SK-MEL-5 (cell line): ENCODE measurements around the gene CR1L. TPM values are rescaled to one million over a fixed set of nuclear protein-coding genes. Genes with fewer than 3 reads are reported as not detected.
"Not testable (repeated sequence)": the region's sequence is repeated elsewhere in the genome, so short reads cannot be mapped to it uniquely, and the experiment has no call there.

Source experiments
- DNase-seq: peaks from one replicate; pipeline ENCODE4 v3.0.0-alpha.2; 2016; ENCODE audit warnings: low read depth, low spot score
- in situ Hi-C: cut with HindIII; loops from 2 replicates; pipeline ENCODE4 v1.10.0; 2016; ENCODE audit warnings: low sequenced_read_pairs, high pct_unique_total_duplicates, low pct_unique_long_range_greater_than_20kb
- total RNA-seq: library from RNA; depleted of rRNA; stranded (reverse); fragments of >200 nt; shearing (Covaris generic); gene quantifications from 2 replicates; pipeline ENCODE4 v1.2.3, GENCODE V29; 2014

Gene CR1L
- total RNA-seq, 1 experiment from 2014 or later, result not detected

GRCh38 chr1:207638487-207639145 is 6.3 kb upstream of the CR1L start:
- in situ Hi-C loops, DNase-seq: not testable (repeated sequence)

- DNase-seq, in situ Hi-C loops: not testable (repeated sequence)
Observed at GRCh38 chr1:207639362-207639761, 5.6 kb upstream of the CR1L start.

- in situ Hi-C loops, result no loop called here
- no peak for DNase-seq
Observed at GRCh38 chr1:207644166-207644851, 624 bp upstream of the CR1L start.

- in situ Hi-C loops, result no loop called here
- DNase-seq, result no peak
Observed at GRCh38 chr1:207645635-207646081, 725 bp downstream of the CR1L start.

GRCh38 chr1:207646171-207646570 is 1.2 kb downstream of the CR1L start:
- DNase-seq, result no peak
- in situ Hi-C loops, result no loop called here

- in situ Hi-C loops, result no loop called here
- DNase-seq, result no peak
Observed at GRCh38 chr1:207646944-207647579, 2.1 kb downstream of the CR1L start.

- in situ Hi-C loops, result no loop called here
- DNase-seq, result no peak
Observed at GRCh38 chr1:207647671-207648333, 2.9 kb downstream of the CR1L start.

GRCh38 chr1:207648334-207649209 is 3.6 kb downstream of the CR1L start:
- no peak for DNase-seq
- in situ Hi-C loops, result no loop called here

- DNase-seq, result no peak
- in situ Hi-C loops, result no loop called here
Observed at GRCh38 chr1:207649210-207649753, 4.3 kb downstream of the CR1L start.

GRCh38 chr1:207649865-207650580 is 5.1 kb downstream of the CR1L start:
- no peak for DNase-seq

GRCh38 chr1:207651583-207651982 is 6.7 kb downstream of the CR1L start:
- no peak for DNase-seq
- in situ Hi-C loops, result no loop called here

More at GRCh38 chr1:207649865-207650580, 5.1 kb downstream of the CR1L start:
- in situ Hi-C loops, result no loop called here

GRCh38 chr1:207654320-207654719 is 9.4 kb downstream of the CR1L start:
- peak; percentile 15 for DNase-seq
- in situ Hi-C loops, result no loop called here

- no peak for DNase-seq
- in situ Hi-C loops, result no loop called here
Observed at GRCh38 chr1:207658408-207658807, 13.5 kb downstream of the CR1L start.

GRCh38 chr1:207658904-207659485 is 14.1 kb downstream of the CR1L start:
- in situ Hi-C loops, result no loop called here
- no peak for DNase-seq

- no peak for DNase-seq
- in situ Hi-C loops, result no loop called here
Observed at GRCh38 chr1:207659545-207660153, 14.7 kb downstream of the CR1L start.

- in situ Hi-C loops, DNase-seq: not testable (repeated sequence)
Observed at GRCh38 chr1:207661420-207661819, 16.5 kb downstream of the CR1L start.
